ENCODE data around the gene HCRTR1.

DNA sequence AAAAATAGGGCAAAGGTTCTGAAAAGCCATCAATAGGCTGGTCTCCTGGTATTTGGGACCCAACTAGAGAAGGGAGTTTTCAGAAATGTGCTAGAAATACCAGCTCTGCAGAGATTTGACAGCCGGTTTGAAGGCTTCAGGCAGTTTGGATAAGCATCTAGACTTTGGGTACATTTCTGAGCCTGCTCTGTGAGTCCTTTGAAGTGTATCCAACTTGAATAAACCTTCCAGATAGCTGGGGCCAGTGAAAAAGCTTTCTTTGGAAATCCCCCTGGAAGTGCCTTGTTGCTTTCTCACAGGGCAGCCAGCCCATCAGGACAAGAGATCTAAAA, 33.6 kb downstream of the HCRTR1 start:
- no peak for TF ChIP-seq EP300 (IDR thresholded peaks at IDR 0.05)
- TF ChIP-seq, protein P1, sequence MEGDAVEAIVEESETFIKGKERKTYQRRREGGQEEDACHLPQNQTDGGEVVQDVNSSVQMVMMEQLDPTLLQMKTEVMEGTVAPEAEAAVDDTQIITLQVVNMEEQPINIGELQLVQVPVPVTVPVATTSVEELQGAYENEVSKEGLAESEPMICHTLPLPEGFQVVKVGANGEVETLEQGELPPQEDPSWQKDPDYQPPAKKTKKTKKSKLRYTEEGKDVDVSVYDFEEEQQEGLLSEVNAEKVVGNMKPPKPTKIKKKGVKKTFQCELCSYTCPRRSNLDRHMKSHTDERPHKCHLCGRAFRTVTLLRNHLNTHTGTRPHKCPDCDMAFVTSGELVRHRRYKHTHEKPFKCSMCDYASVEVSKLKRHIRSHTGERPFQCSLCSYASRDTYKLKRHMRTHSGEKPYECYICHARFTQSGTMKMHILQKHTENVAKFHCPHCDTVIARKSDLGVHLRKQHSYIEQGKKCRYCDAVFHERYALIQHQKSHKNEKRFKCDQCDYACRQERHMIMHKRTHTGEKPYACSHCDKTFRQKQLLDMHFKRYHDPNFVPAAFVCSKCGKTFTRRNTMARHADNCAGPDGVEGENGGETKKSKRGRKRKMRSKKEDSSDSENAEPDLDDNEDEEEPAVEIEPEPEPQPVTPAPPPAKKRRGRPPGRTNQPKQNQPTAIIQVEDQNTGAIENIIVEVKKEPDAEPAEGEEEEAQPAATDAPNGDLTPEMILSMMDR (IDR thresholded peaks at IDR 0.05): no peak
